ENCODE data around the gene MAML3.

DNA sequence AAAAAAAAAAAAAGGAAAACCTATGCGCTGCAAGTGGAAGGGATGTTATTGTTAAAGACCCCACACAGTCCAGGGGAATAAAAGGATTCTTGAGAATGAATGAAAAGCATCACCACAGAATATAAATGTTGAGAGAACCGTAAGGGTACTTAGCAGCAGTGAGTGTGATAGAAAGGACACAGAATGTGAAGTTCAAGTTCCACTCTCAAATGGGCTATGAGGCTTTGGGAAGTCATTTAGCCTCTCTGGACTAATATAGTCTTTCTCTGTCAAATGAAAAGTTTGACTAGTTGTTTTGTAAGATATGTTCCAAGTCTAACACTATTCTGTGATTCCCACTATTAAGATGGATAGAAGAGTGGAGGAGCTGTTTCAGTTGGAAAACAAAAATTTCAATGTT is 35.8 kb upstream of the MAML3 start:
- TF ChIP-seq CTCF (IDR thresholded peaks at IDR 0.05; ENCODE audit: low read depth, low read length, poor library complexity, severe bottlenecking) (no peak), EZH2phosphoT487 (IDR thresholded peaks at IDR 0.05; ENCODE audit: borderline replicate concordance, low read length) (no peak)

Data from DOHH2 (cell line).